IPS-15b (cell line): Measurements from ENCODE around the gene JADE2.

Experiments used
- H3K27me3 ChIP-seq: one replicate; pipeline ENCODE4 v1.6.1; 2013; ENCODE audit warnings: low read length; ENCODE audit not compliant: control insufficient read depth, insufficient read depth
- H3K36me3 ChIP-seq: one replicate; pipeline ENCODE4 v1.6.1; 2013; ENCODE audit warnings: low read length; ENCODE audit not compliant: control insufficient read depth, insufficient read depth
- H3K4me1 ChIP-seq: one replicate; pipeline ENCODE4 v1.6.1; 2013; ENCODE audit warnings: mild to moderate bottlenecking, low read length; ENCODE audit not compliant: control insufficient read depth, insufficient read depth
- H3K4me3 ChIP-seq: one replicate; pipeline ENCODE4 v1.5.1; 2013; ENCODE audit warnings: low read depth, low read length
- H3K9ac ChIP-seq: one replicate; pipeline ENCODE4 v1.6.1; 2013; ENCODE audit warnings: low read depth, mild to moderate bottlenecking, low read length
- H3K9me3 ChIP-seq: one replicate; pipeline ENCODE4 v1.6.1; 2013; ENCODE audit warnings: mild to moderate bottlenecking, low read length; ENCODE audit not compliant: control insufficient read depth, insufficient read depth

JADE2 gene

DNA sequence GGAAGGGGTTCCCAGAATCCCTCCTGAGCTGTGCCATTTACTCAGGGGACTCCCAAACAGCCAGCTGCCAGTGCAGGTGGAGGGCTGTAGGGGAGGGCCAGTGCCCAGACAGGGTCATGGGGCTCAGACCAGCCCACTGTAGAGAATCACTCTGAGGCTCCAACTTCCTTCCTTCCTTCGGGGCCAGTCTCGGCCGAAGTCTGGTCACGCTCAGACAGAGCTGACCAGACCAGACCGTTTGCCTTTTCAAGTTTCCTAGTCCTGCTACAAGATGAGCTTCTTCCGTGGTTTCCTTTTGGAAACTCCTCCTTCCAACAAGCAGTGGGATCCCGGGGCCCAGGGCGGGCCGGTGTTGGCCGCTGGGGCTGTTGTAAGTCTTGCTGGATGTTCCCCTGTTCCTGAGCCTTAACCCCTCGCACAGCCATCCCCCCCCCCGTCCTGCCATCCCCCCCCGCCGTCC lies 54.6 kb downstream of the JADE2 start:
- Histone ChIP-seq H3K4me1 (no peaks in the 10 kb centered on the region), H3K4me3 (no peak overlapping the region), H3K9me3 (no peaks in the 10 kb centered on the region), H3K27me3 (no peaks in the 10 kb centered on the region), H3K9ac (no peak overlapping the region), H3K36me3 (peaks cover 35% of the 10 kb centered on the region)

DNA sequence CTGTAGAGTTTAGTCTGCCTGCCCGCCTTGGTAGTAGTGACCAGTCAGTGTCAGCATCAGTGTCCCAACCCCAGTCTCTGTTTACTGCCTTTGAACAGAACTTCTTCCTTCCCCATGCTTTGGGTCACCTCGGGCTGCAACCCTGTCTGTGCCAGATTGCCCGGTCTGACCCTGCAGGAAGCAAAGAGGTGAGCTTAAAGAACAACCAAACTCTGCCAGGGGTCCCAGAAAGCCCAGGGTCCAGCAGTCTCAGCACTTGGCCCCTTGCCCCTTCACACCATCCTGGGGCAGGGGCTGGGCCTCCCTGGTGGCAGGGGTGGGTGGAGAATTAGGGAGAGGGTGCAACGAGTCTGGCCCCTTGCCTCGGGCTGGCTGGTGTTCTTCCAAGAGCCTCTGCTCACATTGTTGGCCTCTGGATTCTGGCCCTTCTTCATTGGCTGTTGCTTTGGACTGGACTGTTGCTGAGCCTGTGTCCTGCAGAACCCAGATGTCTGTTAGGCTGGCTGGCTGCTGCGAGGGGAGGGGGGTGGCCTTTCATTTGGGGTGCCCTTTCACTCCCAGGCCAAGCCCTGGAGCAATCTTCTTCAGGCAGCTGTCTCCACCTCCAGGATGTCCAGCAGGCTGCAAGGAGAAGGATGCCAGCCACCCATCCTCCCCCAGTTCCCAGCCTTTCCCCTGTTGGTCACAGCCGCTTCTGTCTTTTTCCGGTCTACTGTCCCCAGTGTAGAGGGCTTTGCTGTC lies 55.9 kb downstream of the JADE2 start:
- H3K27me3 ChIP-seq, result no peaks in the 10 kb centered on the region
- peaks cover 31% of the 10 kb centered on the region for H3K36me3 ChIP-seq
- H3K9me3 ChIP-seq, result no peaks in the 10 kb centered on the region
- H3K4me3 ChIP-seq, result no peak overlapping the region
- no peak overlapping the region for H3K9ac ChIP-seq
- no peaks in the 10 kb centered on the region for H3K4me1 ChIP-seq

DNA sequence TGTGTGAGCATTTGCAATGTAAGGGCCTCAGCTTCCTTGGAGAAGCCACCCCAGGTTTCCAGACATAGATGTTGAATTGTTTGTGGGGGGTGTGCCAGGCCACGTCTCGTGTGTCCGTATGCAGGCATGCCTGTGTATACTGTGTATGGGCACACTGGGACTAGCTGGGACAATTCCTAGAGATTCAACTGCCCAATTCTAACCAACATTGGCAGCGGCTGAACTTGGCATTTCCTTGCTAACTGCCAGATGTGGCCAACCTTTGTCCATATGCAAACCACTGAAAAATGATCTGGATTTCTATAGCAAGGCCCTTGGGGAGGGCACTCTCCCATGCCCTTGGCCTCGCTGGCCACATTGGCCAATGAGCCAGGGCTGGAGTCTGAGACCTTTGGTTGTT lies 56.8 kb downstream of the JADE2 start:
- Histone ChIP-seq H3K4me1 (peaks cover 3% of the 10 kb centered on the region), H3K36me3 (peaks cover 25% of the 10 kb centered on the region), H3K4me3 (no peak overlapping the region), H3K27me3 (no peaks in the 10 kb centered on the region), H3K9me3 (no peaks in the 10 kb centered on the region), H3K9ac (no peak overlapping the region)

GRCh38 chr5:134582941-134583340 lies 57.5 kb downstream of the JADE2 start:
- Histone ChIP-seq H3K27me3 (no peaks in the 10 kb centered on the region), H3K4me1 (peaks cover 3% of the 10 kb centered on the region), H3K4me3 (no peak overlapping the region), H3K9ac (no peak overlapping the region), H3K36me3 (peaks cover 25% of the 10 kb centered on the region), H3K9me3 (no peaks in the 10 kb centered on the region)

DNA sequence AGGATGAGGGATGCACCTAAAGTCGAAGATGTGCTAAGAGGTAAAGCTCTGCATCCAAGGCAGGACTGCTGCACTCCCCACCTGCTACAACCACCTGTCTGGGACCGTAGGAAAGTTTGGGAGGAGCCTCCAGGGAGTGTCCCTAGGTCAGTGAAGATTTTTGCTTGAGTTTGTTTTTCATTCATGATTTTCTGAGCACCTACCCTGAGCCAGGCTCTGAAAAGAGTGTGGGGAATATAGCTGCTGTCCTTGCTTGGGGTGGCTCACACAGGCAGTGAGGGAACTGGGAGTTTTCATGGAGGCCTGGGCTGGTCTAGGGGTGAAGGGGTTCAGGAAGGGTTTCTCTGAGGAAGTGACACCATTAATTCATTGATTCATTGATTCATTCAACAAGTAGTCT lies 58.3 kb downstream of the JADE2 start:
- no peaks in the 10 kb centered on the region for H3K9me3 ChIP-seq
- H3K4me3 ChIP-seq, result no peak overlapping the region
- H3K9ac ChIP-seq, result no peak overlapping the region
- H3K36me3 ChIP-seq, result peaks cover 20% of the 10 kb centered on the region
- peaks cover 3% of the 10 kb centered on the region for H3K4me1 ChIP-seq
- H3K27me3 ChIP-seq, result no peaks in the 10 kb centered on the region

DNA sequence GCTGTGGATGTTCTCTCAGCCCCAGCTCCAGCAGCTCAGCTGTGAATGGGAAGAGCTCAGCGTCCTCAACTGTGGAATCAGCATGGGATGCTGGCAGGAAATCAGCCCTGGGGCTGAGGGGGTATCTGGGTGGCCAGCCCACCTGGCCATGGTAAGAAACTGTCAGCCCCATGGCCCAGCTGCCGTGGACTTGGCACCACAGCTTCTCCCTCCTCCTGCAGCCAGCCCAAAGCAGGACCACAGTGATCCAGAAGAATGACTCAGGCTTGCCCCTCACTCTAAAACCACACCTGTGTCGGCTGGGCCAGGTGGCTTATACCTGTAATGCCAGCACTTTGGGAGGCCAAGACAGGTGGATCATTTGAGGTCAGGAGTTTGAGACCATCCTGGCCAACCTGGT lies 59.2 kb downstream of the JADE2 start:
- Histone ChIP-seq H3K9ac (no peak overlapping the region), H3K4me1 (peaks cover 3% of the 10 kb centered on the region), H3K4me3 (no peak overlapping the region), H3K27me3 (no peaks in the 10 kb centered on the region), H3K9me3 (no peaks in the 10 kb centered on the region), H3K36me3 (peaks cover 11% of the 10 kb centered on the region)

- no peaks in the 10 kb centered on the region for H3K27me3 ChIP-seq
- peaks cover 3% of the 10 kb centered on the region for H3K36me3 ChIP-seq
- H3K9me3 ChIP-seq, result no peaks in the 10 kb centered on the region
- H3K4me3 ChIP-seq, result no peak overlapping the region
- H3K9ac ChIP-seq, result no peak overlapping the region
- H3K4me1 ChIP-seq, result peaks cover 4% of the 10 kb centered on the region
These were observed 60.5 kb downstream of the JADE2 start for GRCh38 chr5:134585966-134586365.

- H3K27me3 ChIP-seq, result no peaks in the 10 kb centered on the region
- no peaks in the 10 kb centered on the region for H3K36me3 ChIP-seq
- no peak overlapping the region for H3K4me3 ChIP-seq
- H3K4me1 ChIP-seq, result peaks cover 14% of the 10 kb centered on the region
- no peaks in the 10 kb centered on the region for H3K9me3 ChIP-seq
- H3K9ac ChIP-seq, result peak overlapping the region; percentile 60
These were observed 61.5 kb downstream of the JADE2 start for GRCh38 chr5:134586866-134587524.

- H3K4me3 ChIP-seq, result no peak overlapping the region
- no peak overlapping the region for H3K9ac ChIP-seq
- no peaks in the 10 kb centered on the region for H3K9me3 ChIP-seq
- H3K4me1 ChIP-seq, result peaks cover 32% of the 10 kb centered on the region
- H3K27me3 ChIP-seq, result no peaks in the 10 kb centered on the region
- H3K36me3 ChIP-seq, result no peaks in the 10 kb centered on the region
These were observed 65.7 kb downstream of the JADE2 start for GRCh38 chr5:134590992-134591659.

- H3K9ac ChIP-seq, result no peak overlapping the region
- no peaks in the 10 kb centered on the region for H3K27me3 ChIP-seq
- H3K9me3 ChIP-seq, result no peaks in the 10 kb centered on the region
- peaks cover 29% of the 10 kb centered on the region for H3K4me1 ChIP-seq
- H3K4me3 ChIP-seq, result peak overlapping the region; percentile 4
- H3K36me3 ChIP-seq, result no peaks in the 10 kb centered on the region
These were observed 66.8 kb downstream of the JADE2 start for GRCh38 chr5:134592141-134592746.

GRCh38 chr5:134594336-134594735 lies 68.9 kb downstream of the JADE2 start:
- H3K9ac ChIP-seq, result no peak overlapping the region
- H3K9me3 ChIP-seq, result no peaks in the 10 kb centered on the region
- no peaks in the 10 kb centered on the region for H3K27me3 ChIP-seq
- H3K4me3 ChIP-seq, result no peak overlapping the region
- no peaks in the 10 kb centered on the region for H3K36me3 ChIP-seq
- peaks cover 32% of the 10 kb centered on the region for H3K4me1 ChIP-seq
